LoVo (cell line): Measurements from ENCODE around the gene TRAF1.

Experiments used
- DNase-seq: peaks from one replicate; pipeline ENCODE4 v3.0.0-alpha.2; 2016; ENCODE audit warnings: low spot score

TRAF1 gene

DNA sequence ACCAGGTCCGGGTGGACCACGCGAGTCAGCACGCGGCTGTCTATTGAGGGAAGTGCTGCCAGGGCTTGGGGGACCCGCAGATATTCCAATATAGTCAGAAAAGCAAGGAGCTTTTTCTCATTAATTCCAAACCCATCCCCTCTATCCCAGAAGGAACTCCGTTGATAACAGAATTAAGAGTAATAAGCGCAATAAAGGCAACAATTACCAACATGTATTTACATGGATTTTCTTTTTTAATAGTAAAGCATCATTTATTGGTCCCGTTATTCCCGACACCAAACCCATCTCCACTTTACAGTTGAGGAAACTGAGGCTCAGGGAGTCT lies 57.3 kb downstream of the TRAF1 start:
- no peak for DNase-seq

DNA sequence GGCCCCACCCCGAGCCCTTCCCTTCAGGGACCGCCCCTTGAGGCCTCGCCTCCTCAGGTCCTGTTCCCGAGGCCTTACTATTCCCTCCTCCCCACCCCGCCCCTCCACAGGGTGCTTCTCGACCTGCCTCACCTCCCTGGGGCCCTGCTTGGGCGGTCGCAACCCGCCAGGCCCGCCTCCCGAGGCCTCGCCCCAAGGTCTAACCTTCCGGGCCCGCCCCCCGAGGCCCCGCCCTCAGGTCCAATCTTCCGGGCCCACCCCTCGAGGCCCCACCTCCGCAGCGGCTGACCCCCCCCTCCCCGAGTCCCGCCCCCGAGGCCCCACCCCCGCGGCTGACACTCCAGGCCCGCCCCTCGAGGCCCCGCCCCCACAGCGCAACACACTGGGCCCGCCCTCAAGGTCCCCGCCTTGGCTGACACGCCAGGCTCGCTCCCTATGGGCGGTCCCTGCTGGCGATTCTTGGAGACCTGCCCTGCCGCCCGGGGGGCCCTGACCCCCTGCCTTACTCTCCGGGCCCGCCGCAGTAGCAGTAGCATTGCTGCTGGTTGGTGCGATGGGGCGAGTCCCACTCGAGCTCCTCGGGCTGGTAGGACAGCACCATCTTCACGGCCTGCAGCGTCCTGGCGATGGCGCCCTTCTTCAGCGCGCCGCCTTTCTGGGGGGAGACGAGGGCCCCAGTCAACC lies 57.8 kb downstream of the TRAF1 start:
- DNase-seq = peak; percentile 95

DNA sequence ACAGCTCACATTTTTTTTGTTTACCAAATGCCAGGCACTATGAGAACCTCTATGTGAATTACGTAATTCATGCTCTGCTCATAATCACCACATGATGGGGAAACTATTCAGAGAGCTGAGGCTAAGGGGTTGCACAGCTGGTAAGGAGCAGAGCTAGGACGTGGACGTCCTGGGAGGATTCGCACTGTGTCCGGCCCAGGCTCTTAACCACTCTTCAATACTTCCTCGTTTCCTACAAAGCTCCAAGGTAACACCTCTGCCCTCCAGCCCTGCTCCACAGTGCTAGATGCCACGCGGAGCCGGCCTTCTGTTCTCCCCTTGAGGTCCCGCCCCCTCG lies 58.3 kb downstream of the TRAF1 start:
- no peak for DNase-seq

GRCh38 chr9:120867676-120868338 lies 58.8 kb downstream of the TRAF1 start:
- DNase-seq = no peak

DNA sequence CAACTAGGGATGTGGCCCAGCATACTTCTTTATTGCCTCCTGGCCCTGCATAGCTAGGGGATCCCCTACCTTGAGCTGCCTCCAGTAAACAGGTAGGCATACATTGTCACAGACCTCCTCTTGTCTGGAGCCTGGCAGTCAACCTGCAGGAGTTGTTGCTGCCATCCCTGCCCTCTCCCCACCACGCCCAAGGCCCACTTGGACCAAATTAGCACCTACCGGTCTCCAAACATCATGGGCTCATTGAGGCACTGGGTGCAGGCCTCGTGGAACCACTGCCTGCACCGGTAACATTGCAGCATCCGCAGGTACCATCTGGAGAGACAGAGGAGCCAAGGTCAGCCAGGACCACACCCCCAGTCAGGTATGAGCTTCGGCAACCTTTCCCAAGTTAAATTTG lies 59.9 kb downstream of the TRAF1 start:
- DNase-seq = no peak

DNA sequence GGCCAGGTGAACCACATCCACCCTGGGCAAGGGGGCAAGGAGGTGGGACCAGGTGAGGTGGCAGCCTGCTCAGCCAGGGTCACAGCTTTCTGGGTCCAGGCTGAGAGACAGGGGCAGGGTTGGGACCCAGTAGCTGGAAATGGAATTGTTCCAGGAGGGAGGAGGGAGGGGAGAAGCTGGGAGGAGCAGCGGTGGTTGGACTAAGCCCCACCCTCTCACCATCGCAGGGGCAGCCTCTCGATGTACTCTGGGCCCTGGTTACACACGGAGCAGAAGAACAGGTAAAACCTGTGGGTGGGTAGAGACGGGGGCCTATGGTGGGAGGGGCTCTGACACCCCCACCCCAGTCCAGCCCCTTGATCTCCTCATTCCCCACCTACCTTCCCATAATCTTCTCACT lies 60.8 kb downstream of the TRAF1 start:
- DNase-seq = no peak

DNA sequence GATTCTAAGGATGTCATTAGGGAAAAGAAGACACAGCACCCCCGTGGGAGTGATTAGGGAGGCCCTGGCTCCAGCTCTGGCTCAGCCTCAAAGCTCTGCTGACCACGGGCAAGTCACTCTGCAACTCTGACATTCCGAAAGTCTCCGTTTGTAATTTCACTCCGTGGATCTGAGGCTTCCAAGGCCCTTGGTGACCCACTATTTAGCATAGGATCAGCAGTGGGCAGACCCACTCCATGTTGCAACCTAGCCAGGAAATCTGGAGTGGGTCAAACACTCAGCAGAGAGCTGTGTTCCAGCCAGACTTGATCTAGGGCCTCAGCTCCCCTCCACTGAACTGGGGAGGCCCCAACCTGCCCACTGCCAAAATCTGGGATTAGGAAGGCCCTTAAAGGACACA lies 61.4 kb downstream of the TRAF1 start:
- DNase-seq = no peak

DNA sequence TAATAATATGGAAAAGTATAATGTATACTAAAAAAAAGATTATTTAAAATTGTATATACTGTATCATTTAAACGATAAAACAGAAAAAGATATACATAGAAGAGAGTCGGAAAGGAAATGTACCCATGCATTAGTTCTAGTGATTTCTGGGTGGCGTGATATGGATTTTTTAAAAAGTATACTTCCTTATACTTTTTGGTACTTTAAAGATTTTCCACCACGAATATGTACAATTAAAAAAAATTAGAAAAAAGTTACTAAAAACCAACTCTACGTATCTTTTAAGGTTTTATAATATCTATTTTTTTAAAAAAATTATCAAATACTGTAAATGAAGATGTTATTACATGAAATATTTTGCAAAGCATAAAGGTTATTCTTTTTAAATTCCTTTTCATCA lies 61.9 kb downstream of the TRAF1 start:
- DNase-seq = no peak

GRCh38 chr9:120863833-120864232 lies 62.8 kb downstream of the TRAF1 start:
- DNase-seq = no peak

- DNase-seq = no peak
These were observed 64.1 kb downstream of the TRAF1 start for GRCh38 chr9:120862452-120862851.

GRCh38 chr9:120861935-120862334 lies 64.7 kb downstream of the TRAF1 start:
- DNase-seq = no peak

DNA sequence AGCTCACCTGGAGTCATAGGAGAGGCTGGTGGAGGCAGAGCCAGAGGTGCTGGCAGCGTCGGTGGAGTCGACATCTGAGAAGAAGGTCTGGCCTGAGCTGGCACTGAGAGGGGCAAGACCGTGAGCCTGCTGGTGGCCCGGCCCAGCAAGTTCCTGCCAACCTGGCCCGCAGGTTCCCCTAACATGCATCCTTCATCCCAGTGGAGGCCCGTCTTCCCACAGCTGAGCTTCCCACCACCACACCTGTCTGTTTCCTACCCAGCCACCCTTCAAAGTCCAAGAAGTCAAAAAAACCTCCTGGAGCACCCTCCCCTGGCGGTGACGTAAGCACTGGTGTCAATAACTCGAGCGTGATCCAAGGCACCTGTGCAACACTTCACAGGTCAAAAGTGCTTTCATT lies 66.5 kb downstream of the TRAF1 start:
- DNase-seq = no peak

DNA sequence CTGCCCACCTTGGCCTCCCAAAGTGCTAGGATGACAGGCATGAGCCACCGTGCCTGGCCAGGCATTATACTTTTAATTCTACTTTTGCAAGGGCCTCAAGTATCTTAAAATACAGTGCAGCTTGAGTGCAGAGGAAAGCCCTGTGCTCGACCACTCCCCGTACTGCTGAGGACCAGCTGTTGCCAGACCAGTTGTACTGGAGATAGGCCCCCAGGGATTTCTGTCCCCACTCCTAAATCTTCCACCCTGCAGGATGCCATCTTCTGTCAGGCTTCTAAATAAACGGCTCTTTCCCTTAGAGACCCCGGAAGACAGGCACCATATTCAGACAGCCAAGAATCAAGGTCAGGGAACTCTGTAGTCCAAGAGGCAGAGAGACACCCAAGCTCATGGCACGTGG lies 67.2 kb downstream of the TRAF1 start:
- DNase-seq = no peak

GRCh38 chr9:120857902-120858301 lies 68.7 kb downstream of the TRAF1 start:
- no peak for DNase-seq

GRCh38 chr9:120857481-120857880 lies 69.1 kb downstream of the TRAF1 start:
- DNase-seq = no peak

- no peak for DNase-seq
These were observed 69.9 kb downstream of the TRAF1 start for GRCh38 chr9:120856700-120857099.

DNA sequence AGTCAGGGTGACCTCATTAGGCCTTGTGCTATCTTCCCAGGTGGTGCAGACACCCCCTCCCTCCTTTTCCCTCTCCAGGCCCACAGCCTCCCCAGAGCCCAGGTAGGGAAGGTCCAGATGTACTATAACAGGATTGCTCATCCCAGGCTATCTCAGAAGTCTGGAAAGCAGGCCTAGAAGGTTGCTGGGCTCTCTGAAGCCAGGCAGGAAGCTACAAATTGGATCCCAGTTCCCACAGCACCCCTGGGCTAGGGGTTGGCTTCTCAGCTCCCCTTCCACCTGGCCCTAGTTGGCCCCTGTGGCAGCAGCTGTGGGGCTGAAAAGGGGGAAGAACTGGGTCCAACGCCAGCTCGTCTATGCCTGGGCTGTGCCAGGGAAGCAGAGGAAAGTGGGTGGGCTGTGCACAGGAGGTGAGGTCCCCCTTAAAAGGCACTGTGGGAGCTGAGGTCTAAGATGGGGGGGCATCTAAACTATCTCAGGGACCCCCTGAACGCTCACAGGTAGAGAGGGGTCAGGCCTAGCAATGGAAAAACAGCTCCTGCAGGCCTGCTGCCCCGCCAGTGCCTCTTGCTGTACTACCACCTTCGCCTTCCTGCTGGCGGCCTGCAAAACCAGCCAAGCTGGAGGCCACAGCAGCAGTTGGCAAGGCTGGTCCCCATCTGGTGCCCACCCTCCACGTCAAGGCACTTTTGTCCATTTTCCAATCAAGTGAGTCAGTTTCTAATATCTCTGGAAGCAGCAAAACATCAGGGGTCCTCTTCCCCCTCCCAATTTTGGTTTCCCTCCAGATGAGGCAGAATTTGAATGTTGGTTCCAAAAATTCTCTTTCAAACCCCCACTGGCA lies 70.5 kb downstream of the TRAF1 start:
- no peak for DNase-seq

GRCh38 chr9:120854596-120855327 lies 71.8 kb downstream of the TRAF1 start:
- DNase-seq = no peak

DNA sequence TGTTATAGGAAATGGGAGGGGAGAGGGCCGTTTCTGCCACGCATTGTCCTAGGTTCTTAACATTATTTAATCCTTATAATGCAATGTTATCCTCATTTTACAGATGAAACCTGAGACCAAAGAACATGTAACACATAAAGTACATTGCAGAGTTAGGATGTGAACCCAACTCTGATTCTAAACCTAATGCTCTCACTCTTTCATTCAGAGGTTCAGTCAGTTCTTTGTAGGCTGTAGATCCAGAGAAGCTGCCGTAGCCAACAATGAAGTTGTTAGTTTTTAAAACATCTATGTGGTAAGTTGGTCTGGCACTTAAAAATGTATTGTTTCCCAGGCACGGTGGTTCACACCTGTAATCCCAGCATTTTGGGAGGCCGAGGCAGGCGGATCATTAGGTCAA lies 73.4 kb downstream of the TRAF1 start:
- no peak for DNase-seq
